Measurements from ENCODE around the gene RIMS1. TPM values are rescaled to one million over a fixed set of nuclear protein-coding genes. Genes with fewer than 3 reads are reported as not detected.

Gene RIMS1, protein sequence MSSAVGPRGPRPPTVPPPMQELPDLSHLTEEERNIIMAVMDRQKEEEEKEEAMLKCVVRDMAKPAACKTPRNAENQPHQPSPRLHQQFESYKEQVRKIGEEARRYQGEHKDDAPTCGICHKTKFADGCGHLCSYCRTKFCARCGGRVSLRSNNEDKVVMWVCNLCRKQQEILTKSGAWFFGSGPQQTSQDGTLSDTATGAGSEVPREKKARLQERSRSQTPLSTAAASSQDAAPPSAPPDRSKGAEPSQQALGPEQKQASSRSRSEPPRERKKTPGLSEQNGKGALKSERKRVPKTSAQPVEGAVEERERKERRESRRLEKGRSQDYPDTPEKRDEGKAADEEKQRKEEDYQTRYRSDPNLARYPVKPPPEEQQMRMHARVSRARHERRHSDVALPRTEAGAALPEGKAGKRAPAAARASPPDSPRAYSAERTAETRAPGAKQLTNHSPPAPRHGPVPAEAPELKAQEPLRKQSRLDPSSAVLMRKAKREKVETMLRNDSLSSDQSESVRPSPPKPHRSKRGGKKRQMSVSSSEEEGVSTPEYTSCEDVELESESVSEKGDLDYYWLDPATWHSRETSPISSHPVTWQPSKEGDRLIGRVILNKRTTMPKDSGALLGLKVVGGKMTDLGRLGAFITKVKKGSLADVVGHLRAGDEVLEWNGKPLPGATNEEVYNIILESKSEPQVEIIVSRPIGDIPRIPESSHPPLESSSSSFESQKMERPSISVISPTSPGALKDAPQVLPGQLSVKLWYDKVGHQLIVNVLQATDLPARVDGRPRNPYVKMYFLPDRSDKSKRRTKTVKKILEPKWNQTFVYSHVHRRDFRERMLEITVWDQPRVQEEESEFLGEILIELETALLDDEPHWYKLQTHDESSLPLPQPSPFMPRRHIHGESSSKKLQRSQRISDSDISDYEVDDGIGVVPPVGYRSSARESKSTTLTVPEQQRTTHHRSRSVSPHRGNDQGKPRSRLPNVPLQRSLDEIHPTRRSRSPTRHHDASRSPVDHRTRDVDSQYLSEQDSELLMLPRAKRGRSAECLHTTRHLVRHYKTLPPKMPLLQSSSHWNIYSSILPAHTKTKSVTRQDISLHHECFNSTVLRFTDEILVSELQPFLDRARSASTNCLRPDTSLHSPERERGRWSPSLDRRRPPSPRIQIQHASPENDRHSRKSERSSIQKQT (N-terminal part only)
- 1 to 10 TPM; 2.4 to 2.8 (median 2.5) TPM for polyA plus RNA-seq (ENCODE audit: insufficient read length in 3 of 3)
- long read RNA-seq, donor 1, result 0 reads
- long read RNA-seq, donor 2, result 0 reads
- long read RNA-seq, donor 3, result 0 reads
- long read RNA-seq, donor 4, result 0 reads
- long read RNA-seq, donor 5, result 0 reads
- long read RNA-seq, donor 6, result 0 reads
- long read RNA-seq, donor 7, result 0 reads
- long read RNA-seq, donor 8, result 0 reads
- long read RNA-seq, donor 9, result 0 reads
- long read RNA-seq, donor 10, result 0 reads
- long read RNA-seq, donor 11, result 0 reads
- long read RNA-seq, donor 12, result 0 reads
- long read RNA-seq, donor 13, result 0 reads
- long read RNA-seq, donor 14, result 0 reads
- long read RNA-seq, donor 15, result 0 reads
- long read RNA-seq, donor 16, result 0 reads

- peak in 2 of 11 donors; percentile 33 to 50 for DNase-seq (ENCODE audit: extremely low read depth in 1 of 11, low read depth in 9 of 11, low spot score in 4 of 11)
These were observed at the start of gene RIMS1 for GRCh38 chr6:71886184-71887005. Gene RIMS1 (plus strand): TSS chr6:71886550. CDS start chr6:71887024, 474 bp downstream.

DNA sequence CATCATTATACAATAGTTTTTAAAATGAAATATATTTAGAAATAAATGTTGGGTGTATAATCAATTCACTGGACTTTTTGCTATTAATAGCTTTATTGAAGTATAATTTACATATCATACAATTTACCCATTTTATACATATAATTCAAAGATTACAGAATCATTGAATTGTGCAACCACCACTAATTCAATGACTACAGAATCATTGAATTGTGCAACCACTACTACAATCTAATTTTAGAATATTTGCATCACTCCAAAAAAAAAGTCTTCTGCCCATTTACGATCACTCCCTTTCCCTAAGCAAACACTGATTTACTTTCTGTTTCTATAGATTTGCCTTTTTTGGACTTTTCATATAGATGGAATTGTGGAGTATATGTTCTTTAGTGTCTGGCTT is 35.1 kb upstream of the RIMS1 start:
- no peak for DNase-seq (ENCODE audit: extremely low read depth in 1 of 11, low read depth in 9 of 11, low spot score in 4 of 11)

DNA sequence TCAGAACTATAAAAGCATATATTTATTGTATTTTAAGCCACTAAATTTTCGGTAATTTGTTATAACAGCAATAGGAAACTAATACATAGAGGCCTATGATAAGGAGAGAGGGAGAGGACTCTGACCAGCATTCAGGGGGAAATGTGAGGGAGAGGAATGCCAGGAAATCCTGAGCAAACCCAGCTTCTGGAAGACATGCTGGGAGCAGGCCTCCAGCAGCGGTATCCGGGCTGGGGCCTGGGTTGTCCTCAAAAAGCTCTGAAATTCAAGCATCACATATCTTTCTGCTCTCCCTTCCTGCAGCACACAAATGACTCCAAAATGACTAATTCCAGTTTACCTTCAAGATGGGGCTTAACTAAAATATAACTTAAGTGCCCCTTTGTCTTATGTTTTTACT is 33.4 kb upstream of the RIMS1 start:
- DNase-seq (ENCODE audit: extremely low read depth in 1 of 11, low read depth in 9 of 11, low spot score in 4 of 11), result no peak

- DNase-seq (ENCODE audit: extremely low read depth in 1 of 11, low read depth in 9 of 11, low spot score in 4 of 11), result no peak
These were observed 30.9 kb upstream of the RIMS1 start for GRCh38 chr6:71855406-71855805.

- DNase-seq (ENCODE audit: extremely low read depth in 1 of 11, low read depth in 9 of 11, low spot score in 4 of 11), result no peak
These were observed 7.3 kb upstream of the RIMS1 start for GRCh38 chr6:71879016-71879415.

GRCh38 chr6:71887006-71887743 is 825 bp downstream of the RIMS1 start:
- no peak for DNase-seq (ENCODE audit: extremely low read depth in 1 of 11, low read depth in 9 of 11, low spot score in 4 of 11)

DNA sequence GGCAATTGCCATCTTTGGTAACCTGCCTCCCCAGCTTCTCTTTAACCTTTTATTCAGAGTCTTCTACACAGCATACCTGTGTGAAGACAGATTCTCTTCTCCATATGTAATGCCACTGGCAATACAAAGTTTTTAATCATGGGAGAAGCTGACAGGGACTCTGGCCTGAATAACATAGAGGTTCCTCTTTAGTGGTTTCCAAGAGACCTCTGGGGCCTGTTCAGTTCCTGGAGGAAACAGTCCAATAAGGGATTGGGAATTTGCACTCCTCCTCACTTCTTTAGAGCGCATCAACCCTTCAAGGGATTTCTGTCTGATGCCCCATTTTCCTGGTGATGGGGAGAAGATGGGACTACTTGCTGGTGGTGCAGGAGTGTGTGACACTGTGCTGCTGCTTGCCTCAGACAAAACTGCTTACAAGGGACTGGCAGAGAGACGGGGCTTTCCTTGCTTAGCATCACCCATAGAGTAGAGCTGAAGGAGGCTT is 1.4 kb downstream of the RIMS1 start:
- DNase-seq (ENCODE audit: extremely low read depth in 1 of 11, low read depth in 9 of 11, low spot score in 4 of 11), result no peak

- DNase-seq (ENCODE audit: extremely low read depth in 1 of 11, low read depth in 9 of 11, low spot score in 4 of 11), result no peak
These were observed 2.5 kb downstream of the RIMS1 start for GRCh38 chr6:71888756-71889340.

DNA sequence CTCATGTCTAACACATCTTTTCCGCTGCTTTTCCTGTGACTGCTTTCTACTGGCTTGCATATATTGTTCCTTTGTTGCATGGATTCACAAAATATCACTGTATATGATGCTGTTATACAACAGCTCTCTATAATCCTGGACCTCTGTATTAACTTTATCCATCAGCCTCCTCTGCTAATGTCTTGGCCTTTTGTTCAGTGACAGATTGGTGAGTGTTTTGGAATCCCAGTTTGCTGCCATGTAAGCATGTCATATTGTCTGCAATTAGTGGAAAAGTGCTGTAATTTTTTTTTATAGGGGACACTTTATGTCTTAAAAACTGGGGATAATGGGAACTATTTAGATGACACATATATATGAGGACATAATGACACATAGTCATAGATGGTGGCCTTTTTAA is 3.0 kb downstream of the RIMS1 start:
- no peak for DNase-seq (ENCODE audit: extremely low read depth in 1 of 11, low read depth in 9 of 11, low spot score in 4 of 11)

DNA sequence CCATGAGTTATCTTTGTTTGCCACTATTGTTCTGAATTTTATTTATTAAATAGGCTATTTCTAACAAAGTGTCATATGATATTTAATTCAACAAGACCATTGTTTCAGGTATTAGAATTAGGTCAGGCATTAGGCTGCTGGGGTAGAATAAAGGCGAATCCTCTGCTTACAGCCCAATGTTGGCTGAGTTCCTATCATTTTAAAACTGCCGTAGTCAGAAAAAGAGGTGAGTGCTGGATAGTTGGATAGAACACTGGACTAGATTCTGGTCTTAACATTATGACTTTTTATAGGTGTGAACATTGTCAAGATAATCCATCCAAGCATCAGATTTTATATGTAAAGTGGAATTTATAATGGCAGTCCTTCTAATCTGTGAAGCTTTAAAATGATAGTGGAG is 6.3 kb downstream of the RIMS1 start:
- DNase-seq (ENCODE audit: extremely low read depth in 1 of 11, low read depth in 9 of 11, low spot score in 4 of 11), result no peak

DNA sequence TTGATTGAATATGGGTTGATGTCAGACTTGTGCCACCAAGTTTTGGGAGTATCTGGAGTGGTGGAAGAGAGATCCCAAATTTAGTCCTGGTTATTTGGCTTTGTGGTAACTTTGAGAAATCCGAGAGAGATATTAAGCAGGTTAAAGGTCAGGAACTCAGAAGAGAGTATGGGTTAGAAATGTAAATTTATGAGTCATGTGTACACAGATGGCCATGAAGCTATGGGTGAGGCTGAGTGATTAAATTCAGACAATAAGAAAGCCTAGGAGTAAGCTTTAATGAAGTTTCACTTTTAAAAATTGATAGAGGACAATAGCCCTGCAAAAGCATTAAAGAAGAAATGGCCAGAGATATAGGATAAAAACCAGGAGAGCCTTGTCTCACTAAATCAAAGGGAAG is 14.3 kb downstream of the RIMS1 start:
- DNase-seq (ENCODE audit: extremely low read depth in 1 of 11, low read depth in 9 of 11, low spot score in 4 of 11), result no peak

- DNase-seq (ENCODE audit: extremely low read depth in 1 of 11, low read depth in 9 of 11, low spot score in 4 of 11), result no peak
These were observed 15.9 kb downstream of the RIMS1 start for GRCh38 chr6:71902261-71902660.

- DNase-seq (ENCODE audit: extremely low read depth in 1 of 11, low read depth in 9 of 11, low spot score in 4 of 11), result no peak
These were observed 20.5 kb downstream of the RIMS1 start for GRCh38 chr6:71906813-71907212.

DNA sequence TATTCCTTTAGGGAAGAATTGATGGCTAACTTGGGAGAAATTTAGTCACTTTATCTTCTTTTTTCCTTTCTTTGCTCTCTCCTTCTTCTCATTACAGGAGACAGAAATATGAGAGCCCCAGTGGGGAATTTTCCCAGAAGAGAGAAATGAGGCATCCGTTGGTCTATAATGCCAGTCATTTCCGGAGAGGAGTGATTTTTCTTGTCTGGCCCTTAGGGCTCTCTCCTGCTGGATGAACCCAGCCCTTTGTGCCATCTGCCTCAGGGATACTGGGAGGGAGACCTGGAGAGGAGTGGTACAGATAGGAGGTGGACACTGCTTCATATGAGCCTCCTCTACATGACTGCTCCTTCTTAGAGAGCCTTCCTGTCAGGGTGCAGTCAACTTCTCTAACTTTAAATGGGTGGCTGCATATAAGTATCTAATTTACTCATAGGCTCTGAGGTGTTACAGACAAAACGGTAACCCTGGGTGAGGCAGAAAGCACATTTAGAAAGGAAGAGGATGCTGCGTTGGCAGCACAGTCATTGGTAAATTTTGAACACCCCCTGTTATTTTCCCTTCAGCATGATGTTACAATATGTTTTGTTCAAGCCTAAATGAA is 21.9 kb downstream of the RIMS1 start:
- DNase-seq (ENCODE audit: extremely low read depth in 1 of 11, low read depth in 9 of 11, low spot score in 4 of 11), result no peak

DNA sequence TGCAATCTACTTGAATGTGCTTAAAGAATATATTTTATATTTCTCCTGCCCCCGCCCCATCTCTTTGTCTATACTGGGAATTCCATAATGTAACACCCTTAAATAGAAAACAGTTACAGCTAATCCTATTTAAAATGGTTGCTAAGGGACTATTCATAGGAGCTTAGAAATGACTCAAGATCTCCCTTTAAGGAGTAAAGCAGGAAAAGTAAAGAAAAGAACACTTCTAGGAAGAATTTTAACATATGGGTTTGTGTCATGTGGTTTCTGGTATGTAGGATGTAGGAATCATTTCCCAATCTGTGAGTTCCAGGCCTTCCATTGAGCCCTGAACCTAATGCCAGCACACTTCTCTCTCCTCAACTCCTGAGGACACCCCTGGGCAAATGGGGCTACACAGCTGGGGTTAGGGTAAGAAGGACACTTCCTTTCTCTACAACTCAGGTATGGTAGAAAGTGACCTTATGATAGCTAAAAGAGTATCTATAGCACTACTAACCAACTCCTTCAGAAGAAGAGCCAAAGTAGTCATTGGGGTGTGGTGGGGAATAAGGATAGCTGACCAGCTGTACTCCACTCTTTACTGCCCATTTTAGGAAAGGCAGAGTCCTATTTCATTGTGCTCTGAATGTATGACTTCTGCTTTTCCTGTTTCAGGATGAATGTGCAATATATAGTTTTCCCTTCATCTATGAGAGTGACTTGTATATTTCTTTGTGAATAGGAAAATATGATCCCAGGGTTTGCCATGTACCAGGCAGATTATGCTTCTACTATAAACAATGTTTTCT is 27.3 kb downstream of the RIMS1 start:
- no peak for DNase-seq (ENCODE audit: extremely low read depth in 1 of 11, low read depth in 9 of 11, low spot score in 4 of 11)

GRCh38 chr6:71929047-71929446 is 42.7 kb downstream of the RIMS1 start:
- no peak for DNase-seq (ENCODE audit: extremely low read depth in 1 of 11, low read depth in 9 of 11, low spot score in 4 of 11)
